Heart left ventricle (tissue), 16 donors: Measurements from ENCODE around the gene WBP2. TPM values are rescaled to one million over a fixed set of nuclear protein-coding genes. Genes with fewer than 3 reads are reported as not detected.
A peak's percentile ranks its signal among the peaks of the same experiment; 100 is the strongest.

Source experiments
- ATAC-seq, 4 donors: fragments of 200-7000 bp; cut with Tn5 transposase; one replicate each; pipeline ENCODE4 v1.9.1; 2020 to 2022; ENCODE audit warnings: moderate library complexity in 4 of 4, mild to moderate bottlenecking in 3 of 4, moderate number of reproducible peaks in 1 of 4
- DNase-seq, 5 donors: peaks; one replicate each; pipeline ENCODE4 v3.0.0-alpha.2; 2020
- H3K27ac ChIP-seq, 12 donors: fragments of 200-600 bp; sonication (generic) in 4 of 12; one replicate each; pipeline versions ENCODE4 v1.5.0 to v1.8.0; 2016 to 2022; ENCODE audit warnings: mild to moderate bottlenecking in 2 of 12
- H3K27me3 ChIP-seq, 9 donors: fragments of 200-600 bp; sonication (generic) in 2 of 9; one replicate each; pipeline versions ENCODE4 v1.5.1 to v1.8.0; 2016 to 2022; ENCODE audit warnings: mild to moderate bottlenecking in 3 of 9
- H3K36me3 ChIP-seq, 9 donors: fragments of 200-600 bp; sonication (generic) in 2 of 9; one replicate each; pipeline versions ENCODE4 v1.5.0 to v1.8.0; 2018 to 2022; ENCODE audit warnings: mild to moderate bottlenecking in 2 of 9
- H3K4me1 ChIP-seq, 12 donors: fragments of 200-600 bp; sonication (generic) in 4 of 12; one replicate each; pipeline versions ENCODE4 v1.5.0 to v1.8.0; 2016 to 2022; ENCODE audit warnings: mild to moderate bottlenecking in 3 of 12
- H3K4me3 ChIP-seq, 12 donors: fragments of 200-600 bp; sonication (generic) in 4 of 12; one replicate each; pipeline versions ENCODE4 v1.5.0 to v1.8.0; 2017 to 2022; ENCODE audit warnings: mild to moderate bottlenecking in 9 of 12, moderate library complexity in 4 of 12
- H3K9me3 ChIP-seq, 12 donors: fragments of 200-600 bp; sonication (generic) in 4 of 12; one replicate each; pipeline versions ENCODE4 v1.5.0 to v1.8.0; 2016 to 2022; ENCODE audit warnings: mild to moderate bottlenecking in 1 of 12
- POLR2A ChIP-seq, 2 donors: fragments of 450-650 bp; IDR thresholded peaks; one replicate each; pipeline ENCODE4 v1.6.1; 2017; ENCODE audit warnings: antibody characterized with exemption in 2 of 2, mild to moderate bottlenecking in 2 of 2, moderate library complexity in 2 of 2
- WGBS, 4 donors: extraction: QIAGEN DNeasy Blood & Tissue Kit in 2 of 4; methylation state at CpG; one replicate each; pipeline versions ENCODE4 v1.1.5 to v1.1.7; 2013 to 2018; 5-methylcytosine and 5-hydroxymethylcytosine counted together
- intact Hi-C, 10 donors: fragments of 100-400 bp; cut with DNase I; formaldehyde crosslinking; loops; one replicate each; pipeline versions ENCODE4 v1.11.1 to v1.14.2; 2022
- polyA plus RNA-seq, 2 donors: library from polyadenylated mRNA; stranded (reverse); fragments of 200-250 nt; gene quantifications; one replicate each; pipeline ENCODE4 v1.2.3, GENCODE V29; 2013
- total RNA-seq, 9 donors: library from RNA; depleted of rRNA in 2 of 9; stranded (reverse); fragments of >200 nt in 2 of 9; fragmentation: NEBNext Ultra II Directional in 3 of 9; extraction: Animal tissue kit (Norgen Biotek cat#: 25700) in 3 of 9; gene quantifications; one replicate each; pipeline versions ENCODE4 v1.1.0 to v1.2.4, GENCODE V29; 2016 to 2023
- TF ChIP-seq, protein P1 (sequence below), 12 donors: fragments of 200-600 bp; sonication (generic) in 4 of 12; IDR thresholded peaks; one replicate each; pipeline versions ENCODE4 v1.5.0 to v1.8.0; 2018 to 2022; ENCODE audit warnings: antibody characterized with exemption in 12 of 12, mild to moderate bottlenecking in 5 of 12
- donor health status: ischemic (EF 13 %, LVEDD 7.1; RV severe dilation, severe dysfunction).
- donor health status: healthy with polysubstance abuse.
- donor health status: DM: no; HTN: yes; CAD: no.
- donor health status: DM: no; HTN: no; CAD: no.
- donor health status: ischemic (EF 25% LVEDD 6.9; RV normal size, moderate dysfunction).
- donor health status: ischemic (EF 25% LVEDD 5.7; RV mildly dilated, moderate dysfunction).
- donor health status: healthy.
- donor health status: DM: yes; HTN: yes; CAD: no.
- donor health status: ischemic (EF 35%, LVEDD 5.7; RV mildly dilated, moderate dysfunction).
- donor health status: nonischemic (EF 11% LVEDD 7.7; RV severe dilation, severe dysfunction).
- donor health status: DM: yes; HTN: yes; CAD: no.
- donor health status: PGD.
- donor health status: ischemic (EF 29% LVEDD 5.4; RV normal size, mild dysfunction).
- donor health status: nonischemic (EF 23%, LVEDD 6.1; RV moderate dilation, normal function).

WBP2 gene
- total and polyA plus RNA-seq, 11 donors: 128 to 311 (median 158) TPM

GRCh38 chr17:75832652-75833400, 22.3 kb downstream of the WBP2 start:
- intact Hi-C loops: loop anchor here in 1 of 10 donors (5.0 kb wide), 1 partner anchor 61 kb away; no protein-coding TSS in a partner anchor
- Histone ChIP-seq H3K4me1 (peaks cover 0 to 38% (median 20%) of the 10 kb centered on the region in 12 donors), H3K4me3 (peak overlapping the region in 1 of 12 donors; percentile 7), H3K27me3 (no peaks in the 10 kb centered on the region), H3K27ac (peak overlapping the region in 11 of 12 donors; percentile 0 to 90 (median 40)), H3K36me3 (peaks cover 0 to 68% (median 0%) of the 10 kb centered on the region in 9 donors), H3K9me3 (no peaks in the 10 kb centered on the region)
- no peak for TF ChIP-seq POLR2A (IDR thresholded peaks at IDR 0.05)
- TF ChIP-seq, protein P1, sequence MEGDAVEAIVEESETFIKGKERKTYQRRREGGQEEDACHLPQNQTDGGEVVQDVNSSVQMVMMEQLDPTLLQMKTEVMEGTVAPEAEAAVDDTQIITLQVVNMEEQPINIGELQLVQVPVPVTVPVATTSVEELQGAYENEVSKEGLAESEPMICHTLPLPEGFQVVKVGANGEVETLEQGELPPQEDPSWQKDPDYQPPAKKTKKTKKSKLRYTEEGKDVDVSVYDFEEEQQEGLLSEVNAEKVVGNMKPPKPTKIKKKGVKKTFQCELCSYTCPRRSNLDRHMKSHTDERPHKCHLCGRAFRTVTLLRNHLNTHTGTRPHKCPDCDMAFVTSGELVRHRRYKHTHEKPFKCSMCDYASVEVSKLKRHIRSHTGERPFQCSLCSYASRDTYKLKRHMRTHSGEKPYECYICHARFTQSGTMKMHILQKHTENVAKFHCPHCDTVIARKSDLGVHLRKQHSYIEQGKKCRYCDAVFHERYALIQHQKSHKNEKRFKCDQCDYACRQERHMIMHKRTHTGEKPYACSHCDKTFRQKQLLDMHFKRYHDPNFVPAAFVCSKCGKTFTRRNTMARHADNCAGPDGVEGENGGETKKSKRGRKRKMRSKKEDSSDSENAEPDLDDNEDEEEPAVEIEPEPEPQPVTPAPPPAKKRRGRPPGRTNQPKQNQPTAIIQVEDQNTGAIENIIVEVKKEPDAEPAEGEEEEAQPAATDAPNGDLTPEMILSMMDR (IDR thresholded peaks at IDR 0.05): no peak
- DNase-seq (no peak), ATAC-seq (peak in 3 of 4 donors; percentile 46 to 48 (median 47))
- 41 to 53% (median 46%) methylated on average over 20 of the region's 20 CpGs for WGBS, 4 donors

- no peak for DNase-seq
- peak overlapping the region in 11 of 12 donors; percentile 0 to 90 (median 40) for H3K27ac ChIP-seq
- peak in 3 of 4 donors; percentile 7 to 52 (median 17) for ATAC-seq
- peaks cover 0 to 68% (median 0%) of the 10 kb centered on the region in 9 donors for H3K36me3 ChIP-seq
- H3K9me3 ChIP-seq: no peaks in the 10 kb centered on the region
- intact Hi-C loops: loop anchor here in 1 of 10 donors (5.0 kb wide), 1 partner anchor 60 kb away; no protein-coding TSS in a partner anchor
- no peaks in the 10 kb centered on the region for H3K27me3 ChIP-seq
- peaks cover under 1 to 44% (median 25%) of the 10 kb centered on the region in 12 donors for H3K4me1 ChIP-seq
- peak in 1 of 2 donors; percentile 12 for TF ChIP-seq POLR2A (IDR thresholded peaks at IDR 0.05)
- TF ChIP-seq, protein P1 (IDR thresholded peaks at IDR 0.05): no peak
- WGBS, 4 donors: 62 to 75% (median 72%) methylated on average over 9 to 10 of the region's 10 CpGs
- H3K4me3 ChIP-seq: peak overlapping the region in 1 of 12 donors; percentile 7
Measured at GRCh38 chr17:75832164-75832651, 22.9 kb downstream of the WBP2 start.

DNA sequence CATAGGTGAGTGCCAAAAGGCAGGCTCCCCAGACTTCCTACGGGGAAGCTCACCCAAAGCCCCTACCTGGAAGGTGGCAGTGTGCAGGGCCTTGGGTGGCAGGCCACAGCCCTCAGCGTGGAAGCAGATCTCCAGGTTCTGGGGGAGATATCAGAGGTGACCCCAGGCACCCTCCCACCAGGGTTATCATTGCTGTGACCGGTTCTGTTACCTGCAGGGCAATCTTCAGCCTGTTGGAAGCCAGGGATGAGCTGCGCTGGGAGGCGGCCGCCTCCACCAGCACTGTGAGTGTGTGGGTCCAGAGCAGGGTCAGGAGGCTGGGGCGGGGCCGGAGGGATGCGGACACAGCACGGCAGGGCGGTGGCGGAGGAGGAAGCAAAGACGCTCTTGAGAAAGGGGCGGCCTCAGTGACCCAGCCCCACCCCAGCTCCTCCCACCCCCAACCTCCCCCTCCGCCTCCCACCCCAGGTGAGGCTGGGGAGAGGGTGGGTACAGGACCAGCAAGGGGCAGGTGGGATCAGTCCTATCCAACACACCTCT, 24.0 kb downstream of the WBP2 start:
- no peak for ATAC-seq
- no peaks in the 10 kb centered on the region for H3K9me3 ChIP-seq
- H3K36me3 ChIP-seq: peaks cover 0 to 67% (median 0%) of the 10 kb centered on the region in 9 donors
- TF ChIP-seq, protein P1 (IDR thresholded peaks at IDR 0.05): no peak
- H3K4me3 ChIP-seq: no peak overlapping the region
- 91 to 92% (median 91%) methylated on average over 7 to 15 of the region's 15 CpGs for WGBS, 4 donors
- H3K27me3 ChIP-seq: no peaks in the 10 kb centered on the region
- no peak overlapping the region for H3K27ac ChIP-seq
- intact Hi-C loops: loop anchor here in 1 of 10 donors (5.0 kb wide), 1 partner anchor 59 kb away; no protein-coding TSS in a partner anchor
- DNase-seq: no peak
- peaks cover 5 to 50% (median 32%) of the 10 kb centered on the region in 12 donors for H3K4me1 ChIP-seq
